Measurements from ENCODE around the gene SOX10. TPM values are rescaled to one million over a fixed set of nuclear protein-coding genes. Genes with fewer than 3 reads are reported as not detected.

SOX10 gene
- total RNA-seq, 1 experiment from 2014 or later: 2.4 TPM

- H4K20me1 ChIP-seq (ENCODE audit: control insufficient read depth, insufficient read depth, insufficient read length): no peaks in the 10 kb centered on the region
- H3K14ac ChIP-seq (ENCODE audit: insufficient read depth, low read length): no peak overlapping the region
These were observed 41.2 kb upstream of the SOX10 start for GRCh38 chr22:38025514-38025913.

More at GRCh38 chr22:38025514-38025913, 41.2 kb upstream of the SOX10 start:
- Histone ChIP-seq H3K23me2 (ENCODE audit: insufficient read length, low read depth, low read length, poor library complexity, severe bottlenecking) (no peaks in the 10 kb centered on the region), H2BK12ac (ENCODE audit: insufficient read length, low read depth, low read length) (no peak overlapping the region), H4K5ac (ENCODE audit: insufficient read length, low read depth, low read length) (no peak overlapping the region), H3K9ac (ENCODE audit: extremely low read depth, insufficient read length, low read length) (no peak overlapping the region), H3K27me3 (ENCODE audit: insufficient read depth, low read length) (no peaks in the 10 kb centered on the region), H2AFZ (ENCODE audit: low read length) (no peak overlapping the region), H2BK120ac (ENCODE audit: low read depth, low read length, poor library complexity, severe bottlenecking) (no peak overlapping the region), H3K23ac (ENCODE audit: insufficient read length, low read depth, low read length) (no peak overlapping the region), H2BK15ac (ENCODE audit: low read depth, low read length) (no peak overlapping the region), H4K91ac (ENCODE audit: insufficient read length, low read depth, low read length) (no peak overlapping the region), H3K79me1 (ENCODE audit: insufficient read depth, low read depth, low read length, poor library complexity, severe bottlenecking) (no peaks in the 10 kb centered on the region), H3K4me1 (ENCODE audit: insufficient read depth, low read length) (no peaks in the 10 kb centered on the region), H3K4me2 (ENCODE audit: insufficient read depth, insufficient read length, low read length) (no peak overlapping the region), H2BK20ac (ENCODE audit: low read depth, low read length, poor library complexity, severe bottlenecking) (no peak overlapping the region), H2BK5ac (ENCODE audit: insufficient read length, low read length) (no peak overlapping the region), H3T11ph (ENCODE audit: low read length) (no peak overlapping the region), H3K56ac (ENCODE audit: insufficient read length, low read depth, low read length) (no peak overlapping the region), H4K8ac (replicated peaks; ENCODE audit: insufficient read length, low read depth, low read length) (no peak overlapping the region), H3K18ac (ENCODE audit: insufficient read length, low read depth, low read length) (no peak overlapping the region), H3K27ac (ENCODE audit: insufficient read length, low read depth, low read length) (no peak overlapping the region), H3K4ac (ENCODE audit: low read depth, low read length) (no peak overlapping the region), H3K9me3 (ENCODE audit: control insufficient read depth, low read depth, low read length) (no peaks in the 10 kb centered on the region), H3K79me2 (ENCODE audit: insufficient read depth, low read length) (no peaks in the 10 kb centered on the region), H2AK5ac (ENCODE audit: insufficient read length, low read length) (no peak overlapping the region)
- no peak for DNase-seq
- Mint-ChIP-seq H3K36me3 (ENCODE audit: insufficient read depth in 1 of 3, low read depth in 3 of 3) (no peaks in the 10 kb centered on the region), H3K9me3 (no peaks in the 10 kb centered on the region), H3K27me3 (ENCODE audit: low read depth) (peaks cover 33% of the 10 kb centered on the region), H3K4me3 (no peak overlapping the region), H3K27ac (no peak overlapping the region), H3K4me1 (peaks cover 6 to 11% of the 10 kb centered on the region in 2 experiments)
- WGBS (ENCODE audit: extremely low coverage, insufficient read length, low lambda C conversion rate): no CpG with 5 or more reads among the region's 8 CpGs
- TF ChIP-seq, protein P1, sequence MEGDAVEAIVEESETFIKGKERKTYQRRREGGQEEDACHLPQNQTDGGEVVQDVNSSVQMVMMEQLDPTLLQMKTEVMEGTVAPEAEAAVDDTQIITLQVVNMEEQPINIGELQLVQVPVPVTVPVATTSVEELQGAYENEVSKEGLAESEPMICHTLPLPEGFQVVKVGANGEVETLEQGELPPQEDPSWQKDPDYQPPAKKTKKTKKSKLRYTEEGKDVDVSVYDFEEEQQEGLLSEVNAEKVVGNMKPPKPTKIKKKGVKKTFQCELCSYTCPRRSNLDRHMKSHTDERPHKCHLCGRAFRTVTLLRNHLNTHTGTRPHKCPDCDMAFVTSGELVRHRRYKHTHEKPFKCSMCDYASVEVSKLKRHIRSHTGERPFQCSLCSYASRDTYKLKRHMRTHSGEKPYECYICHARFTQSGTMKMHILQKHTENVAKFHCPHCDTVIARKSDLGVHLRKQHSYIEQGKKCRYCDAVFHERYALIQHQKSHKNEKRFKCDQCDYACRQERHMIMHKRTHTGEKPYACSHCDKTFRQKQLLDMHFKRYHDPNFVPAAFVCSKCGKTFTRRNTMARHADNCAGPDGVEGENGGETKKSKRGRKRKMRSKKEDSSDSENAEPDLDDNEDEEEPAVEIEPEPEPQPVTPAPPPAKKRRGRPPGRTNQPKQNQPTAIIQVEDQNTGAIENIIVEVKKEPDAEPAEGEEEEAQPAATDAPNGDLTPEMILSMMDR (conservative IDR thresholded peaks at IDR 0.05): no peak

Data from H9 (cell line).